ENCODE results near the gene LYPLA2.

Gene LYPLA2

DNA sequence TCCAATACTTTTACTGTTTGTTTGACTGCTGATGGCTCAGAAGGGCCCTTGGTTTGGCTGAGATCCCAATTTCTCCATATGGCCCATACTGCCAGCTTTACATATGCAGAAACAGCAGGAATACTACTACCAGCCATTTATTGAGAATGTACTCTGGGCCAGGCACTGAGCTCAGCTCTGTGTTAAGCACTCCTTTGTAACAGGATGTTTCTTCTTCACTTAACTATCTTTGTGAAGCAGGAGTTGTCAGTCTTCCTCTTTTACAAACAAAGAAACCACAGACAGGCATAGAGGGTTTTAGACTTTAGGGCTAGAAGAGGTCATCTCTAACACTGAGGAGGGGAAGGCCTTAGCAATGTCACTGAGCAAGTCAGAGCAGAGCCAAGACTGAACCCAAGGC is 26.0 kb downstream of the LYPLA2 start:
- H3K36me3 ChIP-seq (ENCODE audit: control insufficient read depth in 1 of 2, insufficient read depth in 2 of 2, low read length in 2 of 2) = peaks cover 14 to 18% of the 10 kb centered on the region in 2 experiments
- H3K9me3 ChIP-seq (ENCODE audit: insufficient read depth, low read depth, low read length) = no peaks in the 10 kb centered on the region
- H3K4ac ChIP-seq (ENCODE audit: low read depth, low read length) = no peak overlapping the region
- no peak overlapping the region for H2BK5ac ChIP-seq (ENCODE audit: low read depth, low read length, poor library complexity)
- no peak overlapping the region for H3K18ac ChIP-seq (ENCODE audit: low read length)
- no peak overlapping the region for H4K8ac ChIP-seq (ENCODE audit: low read depth, low read length)
- H4K12ac ChIP-seq (ENCODE audit: low read depth, low read length) = no peak overlapping the region
- H3K79me2 ChIP-seq (ENCODE audit: control insufficient read depth, insufficient read depth, low read length, poor library complexity) = no peaks in the 10 kb centered on the region
- H3K79me1 ChIP-seq (ENCODE audit: low read length) = no peaks in the 10 kb centered on the region
- H4K91ac ChIP-seq (ENCODE audit: low read depth, low read length) = no peak overlapping the region
- H3K9ac ChIP-seq (ENCODE audit: low read length) = no peak overlapping the region
- no peak overlapping the region for H2AFZ ChIP-seq (ENCODE audit: insufficient read depth, low read length, poor library complexity)
- H2BK12ac ChIP-seq (ENCODE audit: low read length) = no peak overlapping the region
- H3K4me3 ChIP-seq (ENCODE audit: low read depth, low read length) = no peak overlapping the region
- H3K27ac ChIP-seq (ENCODE audit: low read depth, low read length) = no peak overlapping the region
- no peaks in the 10 kb centered on the region for H3K27me3 ChIP-seq (ENCODE audit: insufficient read depth, low read length)
- no peak overlapping the region for H2BK120ac ChIP-seq (ENCODE audit: insufficient read depth, low read length, poor library complexity)
- no peak overlapping the region for H3K23ac ChIP-seq (ENCODE audit: low read length)
- no peak overlapping the region for H2AK5ac ChIP-seq (ENCODE audit: low read length)
- no peak overlapping the region for H3K4me2 ChIP-seq (ENCODE audit: low read length)
- DNase-seq = no peak
- H3K14ac ChIP-seq (ENCODE audit: low read length) = no peak overlapping the region
- no peaks in the 10 kb centered on the region for H3K4me1 ChIP-seq (ENCODE audit: control insufficient read depth in 1 of 2, insufficient read depth in 2 of 2, low read length in 2 of 2)

DNA sequence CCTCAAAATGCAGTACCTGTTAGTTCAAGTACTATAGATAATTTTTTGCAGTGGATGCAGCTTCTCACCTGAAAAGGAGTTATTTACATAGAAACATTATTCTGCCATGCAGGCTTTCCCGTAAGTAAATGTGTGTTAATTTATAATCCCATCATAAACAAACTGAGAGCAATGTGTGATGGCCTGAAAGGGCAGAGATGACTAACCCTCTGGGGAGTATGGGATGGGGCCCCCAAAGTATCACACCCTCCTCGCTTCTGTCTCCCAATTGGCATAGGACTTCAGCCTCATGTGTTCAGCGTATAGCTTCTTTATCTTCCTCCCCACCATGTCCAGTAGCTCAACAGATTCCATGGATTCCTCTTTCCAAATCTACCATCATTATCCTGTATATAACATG is 26.7 kb downstream of the LYPLA2 start:
- Histone ChIP-seq H3K23ac (ENCODE audit: low read length) (no peak overlapping the region), H3K27me3 (ENCODE audit: insufficient read depth, low read length) (no peaks in the 10 kb centered on the region), H3K79me1 (ENCODE audit: low read length) (no peaks in the 10 kb centered on the region), H3K18ac (ENCODE audit: low read length) (no peak overlapping the region), H3K9me3 (ENCODE audit: insufficient read depth, low read depth, low read length) (no peaks in the 10 kb centered on the region), H3K14ac (ENCODE audit: low read length) (no peak overlapping the region), H3K9ac (ENCODE audit: low read length) (no peak overlapping the region), H3K4ac (ENCODE audit: low read depth, low read length) (no peak overlapping the region), H4K12ac (ENCODE audit: low read depth, low read length) (no peak overlapping the region), H2BK12ac (ENCODE audit: low read length) (no peak overlapping the region), H2BK120ac (ENCODE audit: insufficient read depth, low read length, poor library complexity) (no peak overlapping the region), H3K36me3 (ENCODE audit: control insufficient read depth in 1 of 2, insufficient read depth in 2 of 2, low read length in 2 of 2) (peaks cover 12% of the 10 kb centered on the region in 2 experiments), H4K8ac (ENCODE audit: low read depth, low read length) (no peak overlapping the region), H3K4me1 (ENCODE audit: control insufficient read depth in 1 of 2, insufficient read depth in 2 of 2, low read length in 2 of 2) (no peaks in the 10 kb centered on the region), H2AFZ (ENCODE audit: insufficient read depth, low read length, poor library complexity) (no peak overlapping the region), H3K4me3 (ENCODE audit: low read depth, low read length) (no peak overlapping the region), H3K27ac (ENCODE audit: low read depth, low read length) (no peak overlapping the region), H4K91ac (ENCODE audit: low read depth, low read length) (no peak overlapping the region), H3K4me2 (ENCODE audit: low read length) (no peak overlapping the region), H3K79me2 (ENCODE audit: control insufficient read depth, insufficient read depth, low read length, poor library complexity) (no peaks in the 10 kb centered on the region), H2BK5ac (ENCODE audit: low read depth, low read length, poor library complexity) (no peak overlapping the region), H2AK5ac (ENCODE audit: low read length) (no peak overlapping the region)
- DNase-seq = no peak
- WGBS (ENCODE audit: extremely low coverage, insufficient coverage, insufficient read length) = no CpG with 5 or more reads among the region's 3 CpGs

DNA sequence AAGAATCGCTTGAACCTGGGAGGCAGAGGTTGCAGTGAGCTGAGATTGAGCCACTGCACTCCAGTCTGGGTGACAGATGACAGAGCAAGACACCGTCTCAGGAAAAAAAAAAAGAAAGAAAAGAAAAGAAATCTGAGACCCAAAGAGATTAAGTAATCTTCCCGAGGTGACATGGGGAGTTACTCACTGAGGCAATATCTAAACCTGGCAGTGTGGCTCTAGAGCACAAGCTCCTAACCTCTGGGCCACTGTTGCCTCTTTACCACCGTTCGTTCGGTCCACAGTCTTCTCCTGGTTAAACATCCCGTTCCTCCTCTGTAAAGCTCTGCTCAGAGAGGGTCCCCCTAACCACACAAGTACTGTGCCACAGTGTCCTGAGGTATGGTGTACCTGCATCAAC is 32.8 kb downstream of the LYPLA2 start:
- Histone ChIP-seq H3K79me2 (ENCODE audit: control insufficient read depth, insufficient read depth, low read length, poor library complexity) (peaks cover 3% of the 10 kb centered on the region), H3K36me3 (ENCODE audit: control insufficient read depth in 1 of 2, insufficient read depth in 2 of 2, low read length in 2 of 2) (no peaks in the 10 kb centered on the region), H4K8ac (ENCODE audit: low read depth, low read length) (no peak overlapping the region), H3K18ac (ENCODE audit: low read length) (no peak overlapping the region), H3K14ac (ENCODE audit: low read length) (no peak overlapping the region), H3K9ac (ENCODE audit: low read length) (no peak overlapping the region), H3K79me1 (ENCODE audit: low read length) (peaks cover 4% of the 10 kb centered on the region), H2BK12ac (ENCODE audit: low read length) (no peak overlapping the region), H2AFZ (ENCODE audit: insufficient read depth, low read length, poor library complexity) (no peak overlapping the region), H3K4ac (ENCODE audit: low read depth, low read length) (no peak overlapping the region), H2BK120ac (ENCODE audit: insufficient read depth, low read length, poor library complexity) (no peak overlapping the region), H3K4me2 (ENCODE audit: low read length) (no peak overlapping the region), H3K9me3 (ENCODE audit: insufficient read depth, low read depth, low read length) (no peaks in the 10 kb centered on the region), H3K27ac (ENCODE audit: low read depth, low read length) (no peak overlapping the region), H2AK5ac (ENCODE audit: low read length) (no peak overlapping the region), H4K91ac (ENCODE audit: low read depth, low read length) (no peak overlapping the region), H3K4me1 (ENCODE audit: control insufficient read depth in 1 of 2, insufficient read depth in 2 of 2, low read length in 2 of 2) (no peaks in the 10 kb centered on the region), H4K12ac (ENCODE audit: low read depth, low read length) (no peak overlapping the region), H3K23ac (ENCODE audit: low read length) (no peak overlapping the region), H2BK5ac (ENCODE audit: low read depth, low read length, poor library complexity) (no peak overlapping the region), H3K27me3 (ENCODE audit: insufficient read depth, low read length) (no peaks in the 10 kb centered on the region), H3K4me3 (ENCODE audit: low read depth, low read length) (no peak overlapping the region)
- no CpG with 5 or more reads among the region's 7 CpGs for WGBS (ENCODE audit: extremely low coverage, insufficient coverage, insufficient read length)
- no peak for DNase-seq

DNA sequence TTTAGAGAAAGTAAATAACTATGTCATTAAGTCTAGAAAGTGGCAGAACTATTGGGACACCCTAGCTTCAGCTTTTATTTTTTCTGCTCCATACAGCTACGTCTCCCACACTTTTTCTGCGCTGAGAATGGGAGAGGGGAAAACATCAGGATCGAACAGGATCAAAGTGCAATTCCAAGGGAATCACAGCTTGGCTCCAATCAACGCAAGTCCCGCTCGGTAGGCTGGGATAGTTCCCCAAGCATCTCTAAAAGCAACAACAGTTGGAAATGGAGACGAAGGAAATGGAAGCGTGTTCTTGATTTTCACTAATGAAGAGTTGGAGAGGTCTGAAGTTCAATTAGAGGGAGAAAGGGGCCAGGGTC is 33.7 kb downstream of the LYPLA2 start:
- Histone ChIP-seq H2AK5ac (ENCODE audit: low read length) (no peak overlapping the region), H3K36me3 (ENCODE audit: control insufficient read depth in 1 of 2, insufficient read depth in 2 of 2, low read length in 2 of 2) (no peaks in the 10 kb centered on the region), H2AFZ (ENCODE audit: insufficient read depth, low read length, poor library complexity) (peak overlapping the region; percentile 68), H3K27me3 (ENCODE audit: insufficient read depth, low read length) (no peaks in the 10 kb centered on the region), H3K4me3 (ENCODE audit: low read depth, low read length) (peak overlapping the region; percentile 98), H3K9me3 (ENCODE audit: insufficient read depth, low read depth, low read length) (no peaks in the 10 kb centered on the region), H3K14ac (ENCODE audit: low read length) (peak overlapping the region; percentile 94), H4K8ac (ENCODE audit: low read depth, low read length) (peak overlapping the region; percentile 95), H4K91ac (ENCODE audit: low read depth, low read length) (peak overlapping the region; percentile 93), H3K9ac (ENCODE audit: low read length) (peak overlapping the region; percentile 100), H3K18ac (ENCODE audit: low read length) (peak overlapping the region; percentile 91), H2BK5ac (ENCODE audit: low read depth, low read length, poor library complexity) (peak overlapping the region; percentile 64), H3K4me2 (ENCODE audit: low read length) (peak overlapping the region; percentile 85), H3K79me1 (ENCODE audit: low read length) (peaks cover 4% of the 10 kb centered on the region), H3K4me1 (ENCODE audit: control insufficient read depth in 1 of 2, insufficient read depth in 2 of 2, low read length in 2 of 2) (no peaks in the 10 kb centered on the region), H2BK12ac (ENCODE audit: low read length) (no peak overlapping the region), H3K4ac (ENCODE audit: low read depth, low read length) (peak overlapping the region; percentile 71), H4K12ac (ENCODE audit: low read depth, low read length) (peak overlapping the region; percentile 88), H3K27ac (ENCODE audit: low read depth, low read length) (peak overlapping the region; percentile 77), H3K23ac (ENCODE audit: low read length) (no peak overlapping the region), H3K79me2 (ENCODE audit: control insufficient read depth, insufficient read depth, low read length, poor library complexity) (peaks cover 3% of the 10 kb centered on the region), H2BK120ac (ENCODE audit: insufficient read depth, low read length, poor library complexity) (no peak overlapping the region)
- WGBS (ENCODE audit: extremely low coverage, insufficient coverage, insufficient read length) = no CpG with 5 or more reads among the region's 8 CpGs
- DNase-seq = no peak
